ENCODE measurements around the gene APBA3.

- TF ChIP-seq EZH2phosphoT487 (IDR thresholded peaks at IDR 0.05; ENCODE audit: unreplicated experiment) = no peak
- TF ChIP-seq CREB1 (CRISPR knock-in tag; IDR thresholded peaks at IDR 0.05; ENCODE audit: low read depth) = no peak
- TF ChIP-seq CTCF (conservative IDR thresholded peaks at IDR 0.05; ENCODE audit: low read depth in 2 of 2) = no peak
- no peak for TF ChIP-seq JUNB (IDR thresholded peaks at IDR 0.05; ENCODE audit: unreplicated experiment)
- no peak for TF ChIP-seq EZH2 (IDR thresholded peaks at IDR 0.05; ENCODE audit: low read depth, unreplicated experiment)
- TF ChIP-seq REST (IDR thresholded peaks at IDR 0.05; ENCODE audit: unreplicated experiment) = no peak
- TF ChIP-seq ZNF462 (CRISPR knock-in tag; IDR thresholded peaks at IDR 0.05) = no peak
Observed at GRCh38 chr19:3803114-3803888, 41.8 kb upstream of the APBA3 start.

Data from GM23338 (cell line).